T-helper 2 cell treated with Interferon-gamma antibody and Interleukin-4, amounts not matched to agents 5 μg/mL and 100 μg/mL, for 36 hours (primary cell): ENCODE results near the gene TMEM97.
"Not testable (repeated sequence)": the region's sequence is repeated elsewhere in the genome, so short reads cannot be mapped to it uniquely, and the experiment has no call there.

ENCODE experiments used
- DNase-seq: peaks from one replicate; pipeline ENCODE4 v3.0.0; 2021; ENCODE audit warnings: low spot score
- H3K27ac Mint-ChIP-seq: one replicate; pipeline ENCODE4 v1.8.0; 2021; ENCODE audit warnings: mild to moderate bottlenecking, mixed read lengths
- H3K27me3 Mint-ChIP-seq: one replicate; pipeline ENCODE4 v1.8.0; 2021; ENCODE audit warnings: low read depth, mixed read lengths
- H3K36me3 Mint-ChIP-seq: one replicate; pipeline ENCODE4 v1.8.0; 2021; ENCODE audit warnings: low read depth, mixed read lengths
- H3K4me1 Mint-ChIP-seq: one replicate; pipeline ENCODE4 v1.8.0; 2021; ENCODE audit warnings: low read depth, mixed read lengths
- H3K4me3 Mint-ChIP-seq: one replicate; pipeline ENCODE4 v1.8.0; 2022; ENCODE audit warnings: mild to moderate bottlenecking, moderate library complexity, mixed read lengths
- H3K9me3 Mint-ChIP-seq: one replicate; pipeline ENCODE4 v1.8.0; 2021; ENCODE audit warnings: mixed read lengths

Gene TMEM97

DNA sequence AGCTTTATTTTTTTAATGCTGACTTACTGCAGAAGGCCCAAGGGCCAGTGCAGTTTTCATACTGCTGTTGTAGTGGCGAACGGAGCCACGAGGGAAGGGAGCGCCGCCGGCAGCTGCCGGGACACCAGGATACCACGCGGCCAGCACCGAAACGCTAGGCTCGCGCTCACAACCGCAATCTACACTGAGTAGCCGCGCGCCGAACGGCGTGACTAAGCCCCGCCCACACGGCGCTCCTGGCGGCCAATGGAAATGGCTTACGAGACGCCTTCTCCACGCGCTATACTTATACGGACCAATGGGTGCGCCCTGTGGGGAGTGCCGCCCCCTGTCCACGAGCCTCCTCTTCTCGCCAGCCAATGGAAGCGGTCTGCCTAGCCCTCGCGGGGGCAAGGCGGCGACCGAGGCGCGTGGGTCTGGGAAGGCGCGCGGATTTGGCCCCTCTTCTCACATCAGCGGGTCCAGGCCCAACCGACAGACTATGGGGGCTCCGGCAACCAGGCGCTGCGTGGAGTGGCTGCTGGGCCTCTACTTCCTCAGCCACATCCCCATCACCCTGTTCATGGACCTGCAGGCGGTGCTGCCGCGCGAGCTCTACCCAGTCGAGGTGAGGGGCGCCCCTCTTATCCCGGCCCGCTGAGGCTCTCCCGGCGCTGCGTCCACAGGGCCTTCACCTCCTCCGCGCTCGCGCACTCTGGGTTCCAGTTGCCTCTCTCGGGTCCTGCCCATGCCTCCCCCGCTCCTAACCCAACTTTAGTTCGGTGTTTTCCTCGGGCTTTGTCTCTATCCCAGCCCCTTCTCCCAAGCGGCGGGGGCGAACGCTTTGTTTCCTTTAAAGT, at the start of gene TMEM97:
TMEM97 (plus strand) TSS at position 442 of the 839 bp plus-strand sequence; CDS start at position 482, 40 bp downstream.
- no peaks in the 10 kb centered on the region for H3K27me3 Mint-ChIP-seq
- peaks cover 46% of the 10 kb centered on the region for H3K4me1 Mint-ChIP-seq

GRCh38 chr17:28270055-28270454, 48.9 kb upstream of the TMEM97 start:
- no peak for DNase-seq
- Mint-ChIP-seq H3K4me3 (no peak overlapping the region), H3K9me3 (peaks cover 9% of the 10 kb centered on the region), H3K27ac (no peak overlapping the region), H3K27me3 (peaks cover 45% of the 10 kb centered on the region), H3K36me3 (peaks cover 3% of the 10 kb centered on the region), H3K4me1 (peaks cover 2% of the 10 kb centered on the region)

More for the DNA sequence above, at the start of gene TMEM97:
- Mint-ChIP-seq H3K9me3 (no peaks in the 10 kb centered on the region), H3K36me3 (peaks cover 17% of the 10 kb centered on the region), H3K27ac (peak within 1 kb of the TSS; percentile 88), H3K4me3 (peak within 1 kb of the TSS; percentile 94)
- DNase-seq, result peak; percentile 97

GRCh38 chr17:28270926-28271325, 48.1 kb upstream of the TMEM97 start:
- peaks cover 3% of the 10 kb centered on the region for H3K36me3 Mint-ChIP-seq
- H3K9me3 Mint-ChIP-seq, result peaks cover 9% of the 10 kb centered on the region
- no peak overlapping the region for H3K27ac Mint-ChIP-seq
- no peak for DNase-seq
- H3K4me1 Mint-ChIP-seq, result peaks cover 2% of the 10 kb centered on the region
- no peak overlapping the region for H3K4me3 Mint-ChIP-seq
- peaks cover 52% of the 10 kb centered on the region for H3K27me3 Mint-ChIP-seq

DNA sequence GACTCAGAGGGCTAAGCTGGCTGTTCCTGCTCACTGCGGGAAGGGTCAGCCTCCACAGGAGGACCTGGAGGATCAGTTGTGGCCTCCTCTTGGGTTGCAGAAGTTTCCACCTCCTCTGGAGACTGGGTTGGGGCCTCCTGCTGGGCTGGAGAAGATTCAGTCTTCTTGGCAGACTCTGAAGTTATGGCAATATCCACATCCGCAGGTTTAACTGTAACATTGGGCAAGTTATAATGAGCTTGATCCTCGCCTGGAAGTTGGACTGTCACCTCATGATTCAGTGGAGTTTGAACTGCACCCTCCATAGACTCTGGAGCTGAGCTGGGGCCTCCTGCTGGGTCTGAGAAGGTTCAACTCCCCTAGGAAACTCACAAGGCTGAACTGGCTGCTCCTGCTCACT, 47.6 kb upstream of the TMEM97 start:
- peaks cover 57% of the 10 kb centered on the region for H3K27me3 Mint-ChIP-seq
- no peak overlapping the region for H3K27ac Mint-ChIP-seq
- H3K36me3 Mint-ChIP-seq, result peaks cover 3% of the 10 kb centered on the region

DNA sequence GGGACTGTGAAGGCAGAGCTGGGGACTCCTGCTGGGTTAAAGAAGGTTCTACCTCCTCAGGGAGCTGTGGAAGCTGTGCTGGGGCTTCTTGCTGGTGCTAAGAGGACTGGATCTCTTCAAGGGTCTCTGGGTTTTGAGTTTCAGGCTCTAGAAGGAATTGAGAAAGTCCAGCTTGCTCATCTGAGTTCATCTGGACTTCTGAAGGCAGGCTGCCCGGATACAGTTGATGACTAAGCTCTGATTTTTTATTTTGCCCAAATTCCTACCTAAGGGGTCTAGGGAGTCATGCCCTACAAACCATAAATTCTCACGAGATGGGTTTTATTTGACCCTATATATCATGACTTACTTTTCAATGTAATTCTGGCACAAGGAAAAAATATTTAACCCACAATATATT, 46.8 kb upstream of the TMEM97 start:
- H3K4me1 Mint-ChIP-seq, result peaks cover 2% of the 10 kb centered on the region
- DNase-seq, result no peak

More for the DNA sequence above, 47.6 kb upstream of the TMEM97 start:
- Mint-ChIP-seq H3K4me1 (peaks cover 2% of the 10 kb centered on the region), H3K9me3 (peaks cover 9% of the 10 kb centered on the region), H3K4me3 (no peak overlapping the region)
- DNase-seq, result no peak

DNA sequence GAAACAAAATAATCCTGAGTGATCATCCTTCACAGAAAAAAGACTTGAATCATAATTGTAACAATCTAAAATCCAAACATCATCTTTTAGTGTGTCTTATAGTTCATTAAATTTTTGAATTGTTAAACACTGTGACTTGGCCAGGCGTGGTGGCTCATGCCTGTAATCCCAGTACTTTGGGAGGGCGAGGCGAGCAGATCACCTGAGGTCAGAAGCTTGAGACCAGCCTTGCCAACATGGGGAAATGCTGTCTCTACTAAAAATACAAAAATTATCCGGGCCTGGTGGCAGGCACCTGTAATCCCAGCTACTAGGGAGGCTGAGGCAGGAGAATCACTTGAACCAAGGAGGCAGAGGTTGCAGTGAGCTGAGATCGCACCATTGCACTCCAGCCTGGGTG, 45.7 kb upstream of the TMEM97 start:
- H3K36me3 Mint-ChIP-seq, H3K9me3 Mint-ChIP-seq, H3K4me1 Mint-ChIP-seq, H3K27ac Mint-ChIP-seq, H3K4me3 Mint-ChIP-seq, DNase-seq: not testable (repeated sequence)
- peaks cover 63% of the 10 kb centered on the region for H3K27me3 Mint-ChIP-seq

More for the DNA sequence above, 46.8 kb upstream of the TMEM97 start:
- H3K27ac Mint-ChIP-seq, result no peak overlapping the region
- no peak overlapping the region for H3K4me3 Mint-ChIP-seq
- H3K36me3 Mint-ChIP-seq, result peaks cover 3% of the 10 kb centered on the region
- peaks cover 6% of the 10 kb centered on the region for H3K9me3 Mint-ChIP-seq
- H3K27me3 Mint-ChIP-seq, result peaks cover 59% of the 10 kb centered on the region

DNA sequence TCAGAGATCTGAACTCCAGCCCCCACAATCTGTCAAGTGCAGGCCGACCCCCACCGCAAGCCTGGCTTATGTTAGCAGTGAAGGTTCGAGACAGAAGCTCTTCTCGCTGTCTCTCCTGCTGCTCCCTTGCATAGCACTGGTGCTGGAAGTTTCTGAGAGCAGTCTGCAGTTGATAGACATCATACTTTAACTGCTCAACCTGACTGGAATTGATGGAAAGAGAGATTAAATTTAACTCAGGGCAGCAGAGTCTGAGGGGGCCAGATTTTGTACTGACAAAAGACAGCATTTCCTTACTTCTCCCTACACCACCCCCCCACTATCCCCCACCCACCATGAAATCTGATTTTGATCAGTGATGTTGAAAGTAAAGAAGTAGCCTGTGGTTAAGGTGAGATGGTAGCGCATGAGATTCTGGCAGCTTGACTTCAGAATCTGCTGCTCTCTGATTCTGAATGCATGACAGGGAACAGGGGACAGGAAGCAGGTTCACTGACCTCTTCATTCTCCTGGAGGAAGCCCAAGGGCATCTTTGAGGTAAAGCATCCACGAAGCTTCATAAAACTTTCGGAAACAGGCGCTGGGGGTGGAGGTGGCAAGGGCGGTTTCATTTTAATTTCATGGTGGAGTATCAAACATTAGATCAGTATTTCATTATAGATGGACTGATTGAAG, 44.3 kb upstream of the TMEM97 start:
- H3K4me1 Mint-ChIP-seq, result peaks cover 10% of the 10 kb centered on the region
- no peaks in the 10 kb centered on the region for H3K36me3 Mint-ChIP-seq
- H3K9me3 Mint-ChIP-seq, result no peaks in the 10 kb centered on the region
- peaks cover 69% of the 10 kb centered on the region for H3K27me3 Mint-ChIP-seq
- H3K27ac Mint-ChIP-seq, result no peak overlapping the region
- DNase-seq, result no peak
- H3K4me3 Mint-ChIP-seq, result no peak overlapping the region

DNA sequence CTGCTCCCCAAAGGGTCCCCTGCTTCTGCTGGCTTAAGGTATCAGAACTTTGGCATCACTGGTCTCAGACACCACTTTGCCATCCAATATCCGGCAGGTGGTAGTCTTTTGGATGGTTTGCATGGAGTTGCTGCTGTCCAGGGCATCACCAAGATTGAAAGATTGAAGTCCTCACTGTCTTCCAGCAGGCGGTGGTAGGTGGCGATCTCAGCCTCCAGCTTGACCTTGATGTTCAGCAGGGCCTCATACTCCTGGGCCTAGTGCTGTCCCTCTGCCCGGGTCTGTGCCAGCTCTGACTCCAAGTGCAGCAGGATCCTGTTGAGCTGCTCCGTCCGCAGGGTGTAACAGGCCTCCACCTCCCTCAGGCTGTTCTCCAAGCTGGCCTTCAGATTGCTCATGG, 43.0 kb upstream of the TMEM97 start:
- Mint-ChIP-seq H3K27ac (no peak overlapping the region), H3K4me1 (peaks cover 10% of the 10 kb centered on the region), H3K27me3 (peaks cover 71% of the 10 kb centered on the region), H3K9me3 (no peaks in the 10 kb centered on the region), H3K36me3 (no peaks in the 10 kb centered on the region), H3K4me3 (no peak overlapping the region)
- DNase-seq, result no peak

GRCh38 chr17:28279411-28279810, 39.6 kb upstream of the TMEM97 start:
- no peak for DNase-seq
- no peak overlapping the region for H3K27ac Mint-ChIP-seq
- no peaks in the 10 kb centered on the region for H3K36me3 Mint-ChIP-seq
- H3K4me1 Mint-ChIP-seq, result peaks cover 10% of the 10 kb centered on the region
- no peak overlapping the region for H3K4me3 Mint-ChIP-seq
- H3K27me3 Mint-ChIP-seq, result peaks cover 69% of the 10 kb centered on the region
- no peaks in the 10 kb centered on the region for H3K9me3 Mint-ChIP-seq

DNA sequence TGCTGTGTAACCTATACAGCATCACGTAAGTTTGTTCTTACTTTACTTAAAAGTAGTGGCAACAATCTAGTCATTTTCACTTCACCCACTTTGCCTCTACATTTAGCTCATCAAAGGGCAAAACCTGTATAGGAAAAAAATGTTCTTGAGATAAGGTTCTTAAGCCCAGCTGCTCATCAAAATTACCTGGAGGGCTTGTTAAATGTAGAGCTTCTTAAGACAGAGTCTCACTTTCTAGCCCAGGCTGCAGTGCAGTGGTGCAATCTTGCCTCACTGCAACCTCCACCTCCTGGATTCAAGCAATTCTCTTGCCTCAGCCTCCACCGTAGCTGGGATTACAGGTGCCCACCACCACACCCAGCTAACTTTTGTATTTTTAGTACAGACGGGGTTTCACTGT, 38.2 kb upstream of the TMEM97 start:
- no peaks in the 10 kb centered on the region for H3K9me3 Mint-ChIP-seq
- no peak overlapping the region for H3K27ac Mint-ChIP-seq
- peaks cover 58% of the 10 kb centered on the region for H3K27me3 Mint-ChIP-seq
- no peak overlapping the region for H3K4me3 Mint-ChIP-seq
- H3K4me1 Mint-ChIP-seq, result peaks cover 8% of the 10 kb centered on the region
- no peaks in the 10 kb centered on the region for H3K36me3 Mint-ChIP-seq
- no peak for DNase-seq

DNA sequence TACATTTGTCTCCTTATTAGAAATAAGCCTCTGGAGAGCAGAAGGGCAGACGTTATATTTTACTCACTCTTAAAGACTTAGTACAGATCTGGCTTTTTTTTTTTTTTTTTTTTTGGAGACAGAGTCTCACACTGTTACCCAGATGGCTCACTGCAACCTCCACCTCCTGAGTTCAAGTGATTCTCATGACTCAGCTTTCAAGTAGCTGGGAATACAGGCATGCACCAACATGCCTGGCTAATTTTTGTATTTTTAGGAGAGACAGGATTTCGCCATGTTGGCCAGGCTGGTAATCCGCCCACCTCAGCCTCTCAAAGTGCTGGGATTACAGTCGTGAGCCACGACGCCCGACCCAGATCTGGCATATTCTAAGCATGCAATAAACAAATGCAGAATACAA, 36.4 kb upstream of the TMEM97 start:
- H3K4me1 Mint-ChIP-seq, result peaks cover 8% of the 10 kb centered on the region
- DNase-seq, result no peak
- no peaks in the 10 kb centered on the region for H3K36me3 Mint-ChIP-seq
- no peaks in the 10 kb centered on the region for H3K9me3 Mint-ChIP-seq
- H3K4me3 Mint-ChIP-seq, result no peak overlapping the region
- H3K27ac Mint-ChIP-seq, result no peak overlapping the region
- H3K27me3 Mint-ChIP-seq, result peaks cover 55% of the 10 kb centered on the region

DNA sequence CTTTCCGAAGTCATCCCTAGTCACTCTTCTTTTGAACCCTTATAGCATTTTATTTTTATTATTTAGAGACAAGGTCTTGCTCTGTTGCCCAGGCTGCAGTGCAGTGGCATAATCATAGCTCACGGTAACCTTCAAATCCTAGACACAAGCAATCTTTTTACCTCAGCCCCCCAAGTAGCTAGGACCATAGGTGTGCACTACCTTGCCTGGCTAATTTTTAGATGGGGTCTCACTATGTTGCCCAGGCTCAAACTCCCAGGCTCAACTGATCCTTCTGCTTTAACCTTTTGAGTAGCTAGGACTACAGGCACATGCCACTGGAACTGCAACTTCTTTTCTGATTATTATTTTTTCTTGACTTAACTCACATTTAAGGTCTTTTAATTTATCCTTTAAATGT, 33.0 kb upstream of the TMEM97 start:
- peaks cover 32% of the 10 kb centered on the region for H3K27me3 Mint-ChIP-seq
- no peak overlapping the region for H3K27ac Mint-ChIP-seq
- no peak overlapping the region for H3K4me3 Mint-ChIP-seq
- no peaks in the 10 kb centered on the region for H3K36me3 Mint-ChIP-seq
- H3K9me3 Mint-ChIP-seq, result no peaks in the 10 kb centered on the region
- H3K4me1 Mint-ChIP-seq, result no peaks in the 10 kb centered on the region
- no peak for DNase-seq

DNA sequence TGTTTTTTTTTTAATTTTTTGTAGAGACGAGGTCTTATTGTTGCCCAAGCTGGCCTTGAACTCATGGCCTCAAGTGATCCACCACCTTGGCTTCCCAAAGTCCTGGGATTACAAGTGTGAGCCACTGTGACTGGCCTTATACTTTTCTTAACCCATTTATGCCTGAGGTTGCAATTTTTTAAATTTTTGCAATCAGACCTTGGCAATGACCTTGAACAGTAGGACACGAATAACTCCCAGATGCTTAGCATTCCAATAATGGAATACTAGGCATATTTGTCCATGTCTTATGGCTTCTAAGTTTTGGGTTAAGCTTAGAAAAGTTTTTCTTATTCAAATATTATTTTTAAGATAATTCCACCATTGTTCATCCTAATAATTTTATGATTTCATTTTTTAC, 28.3 kb upstream of the TMEM97 start:
- no peak overlapping the region for H3K27ac Mint-ChIP-seq
- H3K4me1 Mint-ChIP-seq, result no peaks in the 10 kb centered on the region
- DNase-seq, result no peak
- no peaks in the 10 kb centered on the region for H3K36me3 Mint-ChIP-seq
- no peak overlapping the region for H3K4me3 Mint-ChIP-seq
- no peaks in the 10 kb centered on the region for H3K9me3 Mint-ChIP-seq
- peaks cover 27% of the 10 kb centered on the region for H3K27me3 Mint-ChIP-seq

GRCh38 chr17:28291780-28292330, 27.1 kb upstream of the TMEM97 start:
- no peaks in the 10 kb centered on the region for H3K36me3 Mint-ChIP-seq
- DNase-seq, result no peak
- no peaks in the 10 kb centered on the region for H3K9me3 Mint-ChIP-seq
- no peak overlapping the region for H3K4me3 Mint-ChIP-seq
- no peaks in the 10 kb centered on the region for H3K4me1 Mint-ChIP-seq
- no peak overlapping the region for H3K27ac Mint-ChIP-seq
- peaks cover 25% of the 10 kb centered on the region for H3K27me3 Mint-ChIP-seq
